HEK293T (cell line): Measurements from ENCODE around the gene PGAP3.

Source experiments
- FOXK2 ChIP-seq: fragments of 450-650 bp; IDR thresholded peaks from 2 replicates; pipeline ENCODE4 v1.6.1; 2016; ENCODE audit warnings: mild to moderate bottlenecking
- FOXM1 ChIP-seq: fragments of 450-650 bp; IDR thresholded peaks from 2 replicates; pipeline ENCODE4 v1.6.1; 2017; ENCODE audit warnings: mild to moderate bottlenecking, borderline replicate concordance
- SP1 ChIP-seq: fragments of 450-650 bp; IDR thresholded peaks from 2 replicates; pipeline ENCODE4 v1.6.1; 2017
- SUZ12 ChIP-seq: fragments of 450-650 bp; IDR thresholded peaks from 2 replicates; pipeline ENCODE4 v1.6.1; 2016; ENCODE audit warnings: mild to moderate bottlenecking

- TF ChIP-seq SP1 (no peak), FOXK2 (no peak), FOXM1 (no peak), SUZ12 (no peak)
Observed at GRCh38 chr17:39659279-39660010, 28.4 kb downstream of the PGAP3 start.
